22Rv1 (cell line): ENCODE results near the gene BAHD1.

Experiments used
- H3K27ac ChIP-seq: fragments of 450-650 bp; 2 replicates; pipeline ENCODE4 v1.5.1; 2017
- ZFX ChIP-seq: fragments of 450-650 bp; IDR thresholded peaks from 2 replicates; pipeline ENCODE4 v1.6.1; 2017; ENCODE audit warnings: antibody characterized with exemption, borderline replicate concordance
- TF ChIP-seq, protein P1 (sequence below): fragments of 450-650 bp; IDR thresholded peaks from 2 replicates; pipeline ENCODE4 v1.5.1; 2017; ENCODE audit warnings: mild to moderate bottlenecking

BAHD1 gene

DNA sequence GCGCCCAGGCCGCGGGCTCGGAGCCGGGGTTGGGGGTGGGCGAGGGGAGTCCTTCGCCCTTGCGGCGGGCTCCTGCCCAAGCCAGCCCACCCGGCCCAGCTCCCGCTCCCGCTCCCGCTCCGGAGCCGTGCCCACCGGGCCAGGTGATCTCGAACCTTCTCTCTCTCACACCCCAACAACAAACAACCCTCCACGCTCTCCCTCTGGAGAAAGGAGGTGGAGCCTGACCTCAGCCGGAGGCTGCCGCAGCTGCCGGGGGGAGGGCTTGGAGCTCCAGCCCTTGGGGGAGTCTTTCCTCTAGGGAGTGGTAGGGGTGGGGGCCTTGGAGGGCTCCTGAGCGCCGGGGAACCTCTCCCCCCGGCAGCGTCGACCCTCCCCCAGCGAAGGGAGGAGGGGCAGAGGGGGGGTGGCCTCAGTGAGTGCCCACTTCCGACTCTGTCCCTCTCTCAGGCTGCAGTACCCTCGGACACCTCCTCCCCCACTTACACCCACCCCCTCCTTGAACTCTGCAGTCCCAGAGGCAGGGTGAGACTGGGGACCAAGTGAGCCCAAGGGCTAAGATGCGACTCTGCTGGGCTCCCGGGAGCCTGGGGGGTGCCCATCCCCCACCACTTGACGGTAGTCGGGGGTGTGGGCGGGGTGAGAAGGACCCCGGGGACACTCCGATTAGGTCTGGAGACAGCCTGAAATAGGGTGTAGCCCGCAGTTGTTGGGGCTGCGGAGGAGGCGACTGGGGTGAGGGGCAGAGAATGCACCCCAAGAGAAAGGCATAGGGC is 4.4 kb upstream of the BAHD1 start:
- TF ChIP-seq, protein P1, sequence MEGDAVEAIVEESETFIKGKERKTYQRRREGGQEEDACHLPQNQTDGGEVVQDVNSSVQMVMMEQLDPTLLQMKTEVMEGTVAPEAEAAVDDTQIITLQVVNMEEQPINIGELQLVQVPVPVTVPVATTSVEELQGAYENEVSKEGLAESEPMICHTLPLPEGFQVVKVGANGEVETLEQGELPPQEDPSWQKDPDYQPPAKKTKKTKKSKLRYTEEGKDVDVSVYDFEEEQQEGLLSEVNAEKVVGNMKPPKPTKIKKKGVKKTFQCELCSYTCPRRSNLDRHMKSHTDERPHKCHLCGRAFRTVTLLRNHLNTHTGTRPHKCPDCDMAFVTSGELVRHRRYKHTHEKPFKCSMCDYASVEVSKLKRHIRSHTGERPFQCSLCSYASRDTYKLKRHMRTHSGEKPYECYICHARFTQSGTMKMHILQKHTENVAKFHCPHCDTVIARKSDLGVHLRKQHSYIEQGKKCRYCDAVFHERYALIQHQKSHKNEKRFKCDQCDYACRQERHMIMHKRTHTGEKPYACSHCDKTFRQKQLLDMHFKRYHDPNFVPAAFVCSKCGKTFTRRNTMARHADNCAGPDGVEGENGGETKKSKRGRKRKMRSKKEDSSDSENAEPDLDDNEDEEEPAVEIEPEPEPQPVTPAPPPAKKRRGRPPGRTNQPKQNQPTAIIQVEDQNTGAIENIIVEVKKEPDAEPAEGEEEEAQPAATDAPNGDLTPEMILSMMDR, result no peak
- TF ChIP-seq ZFX, result no peak
- H3K27ac ChIP-seq, result no peak overlapping the region

DNA sequence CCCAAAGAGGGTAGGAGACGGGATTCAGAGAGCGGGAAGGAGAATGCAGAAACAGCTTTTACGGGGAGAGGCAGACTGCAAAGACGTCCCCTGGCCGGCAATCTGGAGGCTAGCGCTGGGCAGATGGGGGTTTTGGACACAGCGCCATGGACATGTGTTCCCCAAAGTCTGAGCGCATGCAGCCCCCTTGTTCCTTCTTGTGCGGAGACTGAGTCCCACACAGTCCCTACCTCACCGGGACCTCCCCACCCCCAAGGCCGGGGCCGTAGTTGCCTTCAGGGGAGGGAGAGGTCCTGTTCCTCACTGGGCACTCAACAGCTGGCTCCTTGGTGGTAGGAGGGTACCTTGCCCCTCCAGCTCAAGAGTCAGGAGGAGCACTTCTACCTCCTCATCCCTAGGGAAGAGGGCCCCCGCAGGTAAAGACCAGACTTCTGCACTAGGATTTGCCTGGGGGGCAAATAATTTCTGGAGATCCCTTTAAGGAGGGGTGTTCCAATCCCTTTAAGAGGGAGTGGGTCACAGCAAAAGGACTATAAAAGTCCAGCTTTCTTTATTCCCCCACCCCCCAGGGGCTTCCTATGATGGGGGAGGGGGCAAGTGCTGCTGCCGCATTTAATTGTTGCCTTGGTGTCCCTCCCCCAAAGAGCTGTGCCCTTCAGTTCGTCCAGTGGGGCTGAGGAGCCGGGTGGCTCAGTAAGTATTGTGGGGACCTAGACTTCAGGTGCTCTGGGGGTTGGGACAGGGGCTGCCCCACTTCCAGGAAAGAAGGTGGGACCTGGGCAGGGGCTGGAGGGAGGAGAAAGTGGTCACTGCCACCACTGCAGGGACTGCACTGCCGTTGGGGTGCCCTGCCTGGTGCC is 3.6 kb upstream of the BAHD1 start:
- TF ChIP-seq, protein P1, result no peak
- TF ChIP-seq ZFX, result no peak
- no peak overlapping the region for H3K27ac ChIP-seq

DNA sequence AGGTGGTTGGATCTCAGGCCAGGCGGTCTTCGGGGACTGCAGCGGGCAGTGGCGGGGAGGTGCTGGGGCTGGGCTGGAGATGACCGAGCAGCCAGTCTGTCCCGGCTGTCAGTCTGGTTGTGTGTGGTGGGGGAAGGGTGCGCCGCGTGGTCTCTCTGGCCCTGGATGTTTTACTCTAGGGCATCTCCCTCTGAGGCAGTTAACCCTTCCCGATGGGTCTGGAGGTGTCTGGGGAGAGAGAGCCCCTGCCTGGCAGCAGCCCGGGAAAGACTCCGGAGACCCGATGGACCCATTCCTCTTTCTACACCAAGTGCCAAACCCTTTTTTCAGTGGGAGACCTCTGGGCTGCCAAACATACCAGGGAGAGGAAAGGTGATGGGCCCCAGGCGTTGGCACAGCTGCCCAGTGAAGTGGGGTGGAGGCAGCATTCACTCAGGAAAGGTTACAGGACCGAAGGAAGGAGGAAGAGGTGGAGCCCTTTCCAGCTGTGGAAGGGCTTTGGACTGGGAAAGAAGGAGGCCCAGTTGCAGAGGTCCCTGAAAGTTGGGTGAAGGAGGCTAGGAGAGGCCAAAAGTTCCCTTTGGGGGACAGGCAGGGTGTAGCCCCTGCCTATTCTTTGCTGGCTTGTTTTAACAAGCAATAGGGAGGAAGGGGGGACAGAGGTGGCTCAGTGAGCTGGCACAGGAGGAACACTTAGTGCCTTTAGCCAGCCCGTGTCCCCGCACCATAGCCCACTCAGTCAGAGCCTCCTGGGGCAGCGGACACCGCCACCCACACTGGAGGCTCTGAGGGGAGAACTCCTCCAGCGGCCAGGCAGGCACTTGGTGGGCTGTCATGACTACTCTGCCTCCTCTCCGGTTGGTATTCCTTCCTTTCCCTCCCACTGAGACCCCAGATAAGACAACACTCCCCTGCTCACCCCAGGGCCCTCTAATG is 2.7 kb upstream of the BAHD1 start:
- no peak overlapping the region for H3K27ac ChIP-seq
- TF ChIP-seq, protein P1, result no peak
- TF ChIP-seq ZFX, result no peak

GRCh38 chr15:40438712-40439111 is 2.0 kb upstream of the BAHD1 start:
- H3K27ac ChIP-seq, result no peak overlapping the region
- TF ChIP-seq, protein P1, result no peak
- TF ChIP-seq ZFX, result no peak

GRCh38 chr15:40439461-40439959 is 1.2 kb upstream of the BAHD1 start:
- H3K27ac ChIP-seq, result no peak overlapping the region
- TF ChIP-seq, protein P1, result no peak
- no peak for TF ChIP-seq ZFX

DNA sequence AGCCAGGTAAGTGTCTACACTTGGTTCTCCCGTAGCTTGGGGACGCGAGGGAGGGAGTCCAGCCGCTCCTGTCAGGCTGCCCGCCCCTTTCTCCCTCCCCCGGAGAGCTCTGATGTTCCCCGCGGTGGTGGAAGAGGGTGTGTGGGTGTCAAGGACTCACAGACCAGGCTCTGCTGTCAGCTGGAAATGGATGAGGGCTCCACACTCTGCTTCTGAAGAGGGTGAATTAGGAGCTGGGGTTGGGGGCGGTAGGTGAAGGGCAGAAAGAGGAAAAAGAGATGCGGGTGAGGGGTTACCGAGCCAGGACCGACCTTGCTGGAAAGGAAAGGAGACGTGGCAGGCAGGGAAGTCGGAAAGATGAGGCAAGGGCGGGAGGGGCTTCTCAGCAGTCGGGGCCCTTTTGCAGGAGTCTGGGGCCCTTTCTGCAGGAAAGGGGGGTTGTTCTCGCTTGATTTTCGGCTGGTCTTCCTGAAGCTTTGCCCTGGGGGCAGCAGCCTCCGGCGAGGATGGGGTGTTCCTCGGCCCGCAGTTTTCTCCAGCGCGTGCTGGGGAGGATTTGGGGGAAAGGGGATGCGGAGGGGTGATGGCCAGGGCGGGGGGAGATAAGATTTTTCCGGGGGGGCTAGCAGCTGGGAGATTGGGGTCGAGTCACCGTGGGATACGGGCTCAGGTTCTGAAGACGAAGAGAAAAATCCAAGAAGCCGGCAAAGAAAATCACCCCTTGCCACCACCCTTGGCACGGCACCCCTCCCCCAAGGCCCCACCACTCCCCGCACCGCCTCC is 602 bp upstream of the BAHD1 start:
- no peak for TF ChIP-seq ZFX
- TF ChIP-seq, protein P1, result no peak
- H3K27ac ChIP-seq, result no peak overlapping the region
